HG03280 (cell line): Measurements from ENCODE around the gene IRX4.

Experiments used
- ATAC-seq: cut with Tn5 transposase; IDR thresholded peaks from one replicate; pipeline ENCODE4 v1.9.1; 2021; ENCODE audit warnings: mild to moderate bottlenecking, moderate library complexity; ENCODE audit not compliant: unreplicated experiment

The IRX4 gene

GRCh38 chr5:1892685-1893445 is 10.1 kb upstream of the IRX4 start:
- ATAC-seq, result no peak

GRCh38 chr5:1892211-1892610 is 9.5 kb upstream of the IRX4 start:
- no peak for ATAC-seq

DNA sequence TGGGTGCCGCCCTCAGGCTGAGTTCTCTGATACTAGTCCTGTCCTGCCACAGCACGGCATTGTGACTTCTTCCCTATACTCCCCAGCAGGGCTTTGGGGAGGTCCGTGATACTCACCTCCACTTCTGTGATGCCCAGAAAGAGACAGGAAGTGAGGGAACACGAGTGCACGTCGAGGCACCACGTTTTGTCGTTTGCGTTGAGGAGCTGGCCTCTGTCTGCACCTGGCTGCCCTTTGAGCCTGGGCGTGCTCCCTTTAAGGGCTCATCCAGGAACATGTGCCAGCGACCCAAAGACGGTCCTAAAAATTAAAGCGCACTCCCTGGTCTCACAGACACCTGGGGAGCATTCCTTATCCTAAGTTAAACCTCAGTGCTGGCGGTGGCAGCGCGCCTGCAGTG is 8.7 kb upstream of the IRX4 start:
- ATAC-seq, result no peak

- no peak for ATAC-seq
These were observed 7.6 kb upstream of the IRX4 start for GRCh38 chr5:1890296-1890695.

DNA sequence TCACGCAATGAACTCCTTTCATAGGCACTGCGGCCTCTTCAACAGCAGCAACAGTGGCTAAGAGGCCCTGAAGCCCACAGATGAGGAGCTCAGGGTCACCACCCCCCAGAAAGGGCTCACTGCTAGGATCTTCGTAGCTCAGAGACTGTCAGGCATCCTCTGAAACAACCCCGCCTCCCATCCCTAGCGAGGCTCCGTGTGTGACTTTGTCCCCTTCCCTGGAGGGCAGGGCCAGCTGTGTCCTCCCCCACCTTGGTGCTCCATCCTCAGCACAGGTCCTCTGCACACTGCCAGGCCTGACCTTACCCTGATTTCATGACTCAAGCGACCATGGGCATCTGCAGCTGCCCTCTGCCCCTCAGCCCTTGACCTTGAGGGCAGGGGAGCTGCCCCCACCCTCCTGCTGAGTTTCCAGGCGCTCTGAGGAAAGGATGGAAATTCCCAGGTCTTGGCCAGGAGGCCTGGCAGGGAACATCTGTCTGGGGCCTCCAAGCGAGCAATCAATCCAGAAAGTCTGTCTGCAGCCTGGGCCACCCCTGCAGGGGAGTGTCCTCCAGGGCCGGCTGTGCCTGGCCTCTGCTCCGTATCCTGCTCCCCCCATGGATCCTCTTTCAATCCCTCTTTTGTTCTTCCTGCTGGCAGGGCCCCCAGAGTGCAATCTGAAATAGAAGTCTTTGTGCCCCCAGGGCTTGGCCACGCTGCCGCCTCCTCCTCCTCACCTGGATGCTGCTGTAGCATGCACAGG is 6.8 kb upstream of the IRX4 start:
- ATAC-seq, result no peak

DNA sequence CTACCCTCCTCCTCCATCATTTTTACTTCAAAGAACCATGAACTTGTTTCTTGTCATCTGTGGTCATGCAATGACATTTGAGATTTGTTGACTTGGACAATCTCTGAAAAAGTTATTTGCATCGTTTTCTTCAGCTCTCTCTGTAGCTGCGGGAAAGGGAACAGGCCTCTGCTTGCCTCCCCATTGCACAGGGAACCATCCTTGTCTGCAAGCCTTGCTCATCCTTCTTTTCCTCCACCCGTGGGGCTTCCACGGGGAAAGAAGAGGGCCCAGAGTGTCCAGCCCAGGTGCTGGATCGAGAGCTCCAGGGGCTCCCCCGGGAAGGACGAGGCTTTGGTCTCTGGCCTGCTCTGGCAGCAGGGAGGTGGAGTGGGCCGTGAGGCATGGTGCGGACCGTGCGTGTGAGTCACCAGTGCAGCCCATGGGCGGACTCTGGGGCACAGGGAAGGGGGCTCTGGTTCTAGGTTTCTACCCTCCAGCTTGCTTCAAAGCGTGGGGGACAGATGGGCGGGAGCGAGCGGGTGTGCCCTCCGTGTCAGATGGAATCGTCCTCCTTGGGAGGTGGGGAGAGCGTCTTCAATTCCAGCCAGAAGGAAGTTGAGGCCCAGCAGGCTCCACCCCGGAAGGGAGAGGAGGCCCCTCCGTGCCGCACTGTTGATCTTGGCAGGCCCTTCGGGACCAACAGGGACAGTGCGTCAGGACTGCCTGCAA is 6.0 kb upstream of the IRX4 start:
- no peak for ATAC-seq

GRCh38 chr5:1887588-1888360 is 5.0 kb upstream of the IRX4 start:
- no peak for ATAC-seq

DNA sequence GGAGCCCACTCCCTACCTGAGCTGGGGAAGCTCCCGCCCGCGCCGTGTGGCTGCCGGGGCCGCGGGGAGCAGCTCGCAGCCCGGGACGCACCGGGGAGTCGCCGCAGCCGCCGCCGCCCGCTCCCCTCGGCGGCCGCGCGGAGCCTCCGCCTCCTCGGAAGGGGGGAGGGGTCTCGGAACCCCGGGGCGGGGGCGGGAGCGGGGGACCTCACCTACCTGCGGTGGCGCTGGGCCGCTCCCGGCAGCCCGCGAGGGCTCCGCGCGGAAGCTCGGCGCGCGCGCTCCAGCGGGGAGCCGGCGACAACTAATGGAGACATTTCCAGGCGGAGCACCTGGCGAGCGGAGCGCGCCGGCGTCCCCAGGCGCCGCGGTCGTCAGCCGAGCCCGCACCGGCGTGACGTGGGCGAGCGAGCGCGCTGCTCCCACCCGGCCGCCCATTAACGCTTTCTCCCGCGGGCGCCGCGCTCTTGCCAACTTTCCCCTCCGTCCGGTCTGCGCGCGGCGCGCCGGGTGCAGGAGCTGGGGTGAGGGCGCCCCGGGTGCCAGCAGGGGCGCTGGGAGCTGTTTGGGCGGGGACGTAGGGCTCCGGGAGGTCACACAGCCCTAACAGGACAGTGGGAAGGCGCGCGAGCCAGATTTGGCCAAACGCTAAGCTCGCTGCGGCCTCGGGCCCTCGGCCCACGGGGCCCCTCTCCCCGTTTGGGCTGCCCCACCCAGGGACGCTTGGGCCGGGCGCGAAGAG is 4.3 kb upstream of the IRX4 start:
- ATAC-seq, result no peak

GRCh38 chr5:1885868-1886845 is 3.4 kb upstream of the IRX4 start:
- no peak for ATAC-seq

DNA sequence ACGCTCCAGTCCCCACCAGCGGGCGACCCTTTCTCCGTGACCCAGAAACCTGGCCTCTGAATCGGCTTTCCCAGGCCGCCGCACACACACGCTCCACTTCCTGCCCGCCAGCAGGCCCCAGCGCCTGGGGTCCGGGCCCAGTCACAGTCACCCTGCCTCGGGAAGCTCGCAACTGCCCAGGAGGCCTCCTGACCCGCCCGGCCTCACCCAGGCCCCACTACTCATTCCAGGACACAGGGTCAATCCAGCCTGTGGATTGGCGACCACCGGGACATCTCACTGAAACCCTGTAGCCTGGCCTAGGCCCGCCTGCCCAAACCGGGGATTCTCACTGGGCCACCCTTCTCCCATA is 2.7 kb upstream of the IRX4 start:
- no peak for ATAC-seq

DNA sequence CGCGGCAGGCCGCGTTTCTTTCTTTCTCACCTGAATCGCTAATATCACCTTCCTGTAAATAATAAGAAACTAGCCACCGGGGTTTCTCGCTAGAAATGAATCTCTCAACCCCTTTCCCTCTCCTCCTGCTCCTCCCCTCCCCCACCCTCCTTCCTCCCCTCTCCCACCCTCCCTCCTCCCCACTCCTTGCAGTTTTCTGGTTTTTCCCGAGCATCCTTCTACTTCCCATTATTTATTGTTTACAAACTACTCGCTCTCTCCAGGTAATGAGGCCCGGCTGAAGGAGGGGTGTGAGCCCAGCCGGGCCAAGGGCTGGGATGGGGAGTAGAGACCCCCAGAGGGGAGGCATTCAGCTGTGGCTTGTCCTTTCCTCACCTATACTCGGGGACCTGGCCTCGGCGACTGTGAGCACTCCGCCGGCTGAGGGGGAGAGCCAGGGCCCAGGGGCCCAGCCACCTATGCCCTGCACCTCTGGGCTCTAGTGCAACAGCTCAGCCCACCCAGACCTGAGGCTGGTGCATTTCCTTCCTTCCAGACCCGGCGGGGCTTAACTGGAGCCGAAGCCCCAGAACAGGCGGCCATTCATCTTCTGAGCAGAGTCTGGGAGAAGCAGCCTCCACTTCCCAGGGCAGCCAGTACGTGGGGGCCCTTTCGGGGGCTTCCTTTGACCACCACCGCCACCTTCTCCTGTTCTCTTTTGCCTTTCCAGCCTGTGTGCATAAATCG is 2.1 kb upstream of the IRX4 start:
- no peak for ATAC-seq

- no peak for ATAC-seq
These were observed 1.4 kb upstream of the IRX4 start for GRCh38 chr5:1883925-1884677.

- no peak for ATAC-seq
These were observed 597 bp upstream of the IRX4 start for GRCh38 chr5:1883120-1883924.

DNA sequence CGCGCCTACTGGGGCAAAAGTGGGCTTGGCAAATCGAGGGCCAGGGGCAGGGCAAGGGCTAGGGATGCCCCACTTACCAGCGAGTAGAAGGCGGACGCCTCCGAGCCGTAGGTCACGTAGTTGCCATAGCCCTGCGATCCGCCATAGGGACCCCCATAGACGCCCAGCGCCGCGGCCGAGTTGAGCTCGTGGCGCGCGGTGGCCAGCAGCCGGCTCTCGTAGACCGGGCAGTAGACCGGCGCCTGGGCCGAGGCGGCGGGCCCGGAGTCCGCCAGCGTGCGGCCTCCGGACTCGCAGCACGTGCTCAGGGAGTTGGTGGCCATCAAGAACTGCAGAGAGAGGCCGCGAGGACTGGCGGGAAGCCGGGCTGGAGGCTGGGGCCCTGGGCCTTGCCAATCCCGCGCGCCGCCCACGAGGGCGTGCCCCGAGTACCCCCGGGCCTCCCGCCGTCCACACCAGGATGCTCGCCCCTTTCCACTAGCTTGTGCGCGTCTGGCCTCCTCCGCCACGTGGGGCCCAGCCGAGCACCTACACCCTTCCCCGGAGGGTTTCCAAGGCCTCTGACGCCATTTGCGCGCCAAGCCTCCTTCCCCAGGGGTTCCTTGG is 891 bp downstream of the IRX4 start:
- ATAC-seq, result no peak

DNA sequence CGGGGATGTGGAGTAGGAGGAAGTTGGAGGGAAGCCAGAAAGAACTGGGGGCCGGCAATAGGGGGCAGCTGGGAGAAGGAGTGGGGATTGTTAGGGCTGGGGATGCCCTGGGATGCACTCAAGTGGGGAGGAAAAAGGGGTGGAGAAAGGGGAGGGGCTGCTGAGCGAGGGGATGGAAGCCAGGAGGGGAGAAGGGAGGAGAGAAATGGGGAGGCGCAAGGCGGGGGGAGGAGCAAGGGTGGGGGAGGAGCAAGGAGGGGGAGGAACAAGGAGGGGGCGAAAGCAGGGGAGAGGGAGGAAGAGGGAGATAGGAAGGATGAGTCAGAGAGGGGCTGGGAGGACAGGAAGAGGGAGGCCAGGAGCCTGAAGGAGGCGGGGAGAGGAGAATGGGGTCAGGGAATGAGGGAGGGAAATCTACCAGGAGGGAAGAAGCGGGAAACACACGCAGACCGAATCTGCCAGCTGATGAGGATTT is 1.6 kb downstream of the IRX4 start:
- ATAC-seq, result no peak

DNA sequence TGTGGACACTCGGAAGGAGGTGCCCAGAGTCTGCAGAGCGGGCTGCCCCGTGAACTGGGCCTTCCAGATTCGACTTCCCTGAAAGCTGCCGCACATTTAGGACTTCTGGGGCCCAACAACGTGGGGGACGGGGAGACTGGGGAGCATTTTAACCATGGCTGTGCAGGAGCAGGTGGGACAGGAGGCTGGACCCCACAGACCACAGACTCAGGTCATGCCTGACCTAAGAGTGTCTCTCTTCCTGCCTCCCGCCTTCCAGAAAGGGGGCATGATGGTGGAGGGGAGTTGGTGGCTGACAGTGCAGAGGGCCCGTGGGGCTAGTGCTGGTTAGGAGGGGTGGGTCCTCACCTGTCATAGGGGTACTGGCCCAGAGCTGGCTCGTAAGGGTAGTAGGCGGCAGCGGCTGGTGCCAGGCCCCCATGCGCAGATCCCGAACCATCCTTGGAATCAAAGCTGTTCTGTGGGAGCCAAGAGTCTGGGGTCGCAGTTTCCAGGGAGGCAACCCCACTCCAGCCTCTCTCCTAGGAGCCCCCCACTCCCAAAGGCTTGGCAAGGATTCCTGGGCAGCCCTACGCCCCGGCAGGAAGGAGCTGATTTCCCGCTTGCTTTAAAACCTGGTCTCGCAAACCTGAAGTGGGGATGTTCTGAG is 2.2 kb downstream of the IRX4 start:
- ATAC-seq, result no peak
